Pancreas (tissue), 10 donors: Measurements from ENCODE around the gene AMER3. TPM values are rescaled to one million over a fixed set of nuclear protein-coding genes. Genes with fewer than 3 reads are reported as not detected.

Experiments
- ATAC-seq, 4 donors: fragments of 200-7000 bp; cut with Tn5 transposase; one replicate each; pipeline versions ENCODE4 v1.8.0 to v1.9.1; 2020; ENCODE audit warnings: mild to moderate bottlenecking in 4 of 4, moderate library complexity in 4 of 4
- DNase-seq, 6 donors: peaks; one replicate each; pipeline ENCODE4 v3.0.0-alpha.2; 2020
- FAIRE-seq: peaks from 2 replicates; lab custom pipeline; 2012; peaks lifted over from hg19 to GRCh38; lab: Jason Lieb, UNC
- H3K27ac ChIP-seq, 4 donors: fragments of 200-600 bp; sonication (generic); 1 replicate in 3 of 4; 2 replicates in 1 of 4; pipeline versions ENCODE4 v1.5.0 to v1.8.0; 2020
- H3K27me3 ChIP-seq, 4 donors: fragments of 200-600 bp; one replicate each; pipeline ENCODE4 v1.8.0; 2021
- H3K36me3 ChIP-seq, 3 donors: fragments of 200-600 bp; sonication (generic) in 1 of 3; one replicate each; pipeline versions ENCODE4 v1.5.0 to v1.8.0; 2020 to 2021
- H3K4me1 ChIP-seq, 3 donors: fragments of 200-600 bp; one replicate each; pipeline ENCODE4 v1.8.0; 2021
- H3K4me3 ChIP-seq, 4 donors: fragments of 200-600 bp; sonication (generic) in 2 of 4; one replicate each; pipeline versions ENCODE4 v1.5.0 to v1.8.0; 2020 to 2021
- H3K9me3 ChIP-seq, 4 donors: fragments of 200-600 bp; one replicate each; pipeline ENCODE4 v1.8.0; 2021
- CTCF ChIP-seq, 4 donors: fragments of 200-600 bp; sonication (generic) in 3 of 4; IDR thresholded peaks; one replicate each; pipeline versions ENCODE4 v1.5.0 to v1.8.0; 2021; ENCODE audit warnings: antibody characterized with exemption in 4 of 4
- WGBS, 2 donors: extraction: QIAGEN DNeasy Blood & Tissue Kit; methylation state at CpG; one replicate each; pipeline ENCODE4 v1.1.7; 2013; 5-methylcytosine and 5-hydroxymethylcytosine counted together
- intact Hi-C, 3 donors: fragments of 100-400 bp; cut with DNase I; formaldehyde crosslinking; loops; one replicate each; pipeline versions ENCODE4 v1.11.1 to v1.14.2; 2022
- polyA plus RNA-seq, 2 donors: library from polyadenylated mRNA; stranded (reverse); fragments of 200-250 nt; gene quantifications; one replicate each; pipeline ENCODE4 v1.2.3, GENCODE V29; 2013
- total RNA-seq, 6 donors: library from RNA; stranded (reverse); fragmentation: NEBNext Ultra II Directional in 4 of 6; extraction: Animal tissue kit (Norgen Biotek cat#: 25700) in 4 of 6; gene quantifications; one replicate each; pipeline versions ENCODE4 v1.2.1 to v1.2.4, GENCODE V29; 2021 to 2023
- donor health status: healthy with polysubstance abuse.
- donor health status: DM: no; HTN: no; CAD: no; lungs with moderate emphysema.
- donor health status: DM: no; HTN: no; CAD: no.
- donor health status: control.
- donor health status: control.
- donor health status: Bipolar disorder and iron deficiency.
- donor health status: DM: yes; HTN: yes; CAD: no.
- donor health status: DM: no; HTN: no; CAD: no.
- donor health status: DM: no; HTN: no; CAD: no.
- donor health status: DM: yes; HTN: yes; CAD: no.

The AMER3 gene
- total and polyA plus RNA-seq, 8 donors, result 0.25 to 2.1 (median 0.74) TPM

- H3K4me1 ChIP-seq, result peaks cover 4 to 11% (median 7%) of the 10 kb centered on the region in 3 donors
- no peaks in the 10 kb centered on the region for H3K36me3 ChIP-seq
- intact Hi-C loops, result no loop called here
- DNase-seq, result peak in 1 of 6 donors; percentile 62
- H3K27ac ChIP-seq, result no peak overlapping the region
- no peak for ATAC-seq
- TF ChIP-seq CTCF (IDR thresholded peaks at IDR 0.05), result no peak
- WGBS, 2 donors, result 88 to 89% methylated on average over 15 of the region's 15 CpGs
- no peak for FAIRE-seq
- H3K9me3 ChIP-seq, result no peaks in the 10 kb centered on the region
- no peak overlapping the region for H3K4me3 ChIP-seq
- no peaks in the 10 kb centered on the region for H3K27me3 ChIP-seq
These were observed 8.9 kb downstream of the AMER3 start for GRCh38 chr2:130764035-130764820.

- no peak for FAIRE-seq
These were observed 9.4 kb downstream of the AMER3 start for GRCh38 chr2:130764821-130765115.

GRCh38 chr2:130765464-130765863 is 10.1 kb downstream of the AMER3 start:
- no peak for ATAC-seq
- H3K36me3 ChIP-seq, result no peaks in the 10 kb centered on the region
- no peak for FAIRE-seq
- no peak overlapping the region for H3K27ac ChIP-seq
- no peak for TF ChIP-seq CTCF (IDR thresholded peaks at IDR 0.05)
- 77 to 85% methylated on average over 6 of the region's 6 CpGs for WGBS, 2 donors
- no peak overlapping the region for H3K4me3 ChIP-seq
- H3K9me3 ChIP-seq, result no peaks in the 10 kb centered on the region
- peaks cover 0 to 3% (median under 1%) of the 10 kb centered on the region in 3 donors for H3K4me1 ChIP-seq
- no peaks in the 10 kb centered on the region for H3K27me3 ChIP-seq
- DNase-seq, result no peak
- intact Hi-C loops, result no loop called here

More at GRCh38 chr2:130764821-130765115, 9.4 kb downstream of the AMER3 start:
- peaks cover 0 to 8% (median 4%) of the 10 kb centered on the region in 3 donors for H3K4me1 ChIP-seq
- no peaks in the 10 kb centered on the region for H3K9me3 ChIP-seq
- no peak overlapping the region for H3K4me3 ChIP-seq
- TF ChIP-seq CTCF (IDR thresholded peaks at IDR 0.05), result no peak
- DNase-seq (no peak), ATAC-seq (no peak)
- intact Hi-C loops, result no loop called here
- H3K27me3 ChIP-seq, result no peaks in the 10 kb centered on the region
- no peak overlapping the region for H3K27ac ChIP-seq
- 93 to 96% methylated on average over 5 of the region's 5 CpGs for WGBS, 2 donors
- no peaks in the 10 kb centered on the region for H3K36me3 ChIP-seq

- Histone ChIP-seq H3K36me3 (no peaks in the 10 kb centered on the region), H3K9me3 (no peaks in the 10 kb centered on the region), H3K27ac (no peak overlapping the region), H3K4me3 (no peak overlapping the region), H3K4me1 (no peaks in the 10 kb centered on the region), H3K27me3 (no peaks in the 10 kb centered on the region)
- FAIRE-seq (no peak), ATAC-seq (no peak), DNase-seq (no peak)
- TF ChIP-seq CTCF (IDR thresholded peaks at IDR 0.05), result no peak
- WGBS, 2 donors, result 84 to 88% methylated on average over 7 of the region's 7 CpGs
- intact Hi-C loops, result no loop called here
These were observed 10.7 kb downstream of the AMER3 start for GRCh38 chr2:130766037-130766436.

GRCh38 chr2:130766711-130767407 is 11.5 kb downstream of the AMER3 start:
- no peak for TF ChIP-seq CTCF (IDR thresholded peaks at IDR 0.05)
- Histone ChIP-seq H3K27me3 (no peaks in the 10 kb centered on the region), H3K4me1 (no peaks in the 10 kb centered on the region), H3K36me3 (no peaks in the 10 kb centered on the region), H3K9me3 (no peaks in the 10 kb centered on the region), H3K4me3 (no peak overlapping the region), H3K27ac (no peak overlapping the region)
- DNase-seq (no peak), ATAC-seq (no peak), FAIRE-seq (no peak)
- intact Hi-C loops, result no loop called here
- WGBS, 2 donors, result 84 to 85% methylated on average over 12 of the region's 12 CpGs
